CD8-positive, alpha-beta memory T cell (primary cell): ENCODE measurements around the gene SAPCD2. TPM values are rescaled to one million over a fixed set of nuclear protein-coding genes. Genes with fewer than 3 reads are reported as not detected.

Experiments used
- CTCF ChIA-PET: fragments of 350-600 bp; sonication (Branson Sonifier 250); formaldehyde crosslinking; loops from one replicate; lab custom pipeline; 2021; ENCODE audit warnings: antibody characterized with exemption; lab: Charles Lee
- POLR2A ChIA-PET: fragments of 350-600 bp; sonication (Branson Sonifier 250); formaldehyde crosslinking; loops from one replicate; lab custom pipeline; 2021; ENCODE audit warnings: antibody characterized with exemption; lab: Charles Lee
- DNase-seq, 5 donors: peaks; one replicate each; pipeline versions ENCODE4 v3.0.0 to v3.0.0-alpha.2; 2020 to 2022; ENCODE audit warnings: mixed read lengths in 1 of 5
- H3K27ac ChIP-seq: one replicate; pipeline ENCODE4 v1.7.0; 2013; ENCODE audit warnings: low read depth, mild to moderate bottlenecking, low read length, moderate library complexity
- H3K27me3 ChIP-seq: 2 replicates; pipeline ENCODE4 v1.7.0; 2013; ENCODE audit warnings: low read length, mild to moderate bottlenecking; ENCODE audit not compliant: insufficient read depth, poor library complexity, severe bottlenecking
- H3K36me3 ChIP-seq: 2 replicates; pipeline ENCODE4 v1.7.0; 2013; ENCODE audit warnings: mild to moderate bottlenecking, low read length, moderate library complexity; ENCODE audit not compliant: insufficient read depth
- H3K4me1 ChIP-seq: 2 replicates; pipeline ENCODE4 v1.7.0; 2013; ENCODE audit warnings: mild to moderate bottlenecking, low read length, moderate library complexity; ENCODE audit not compliant: insufficient read depth
- H3K4me3 ChIP-seq: 2 replicates; pipeline ENCODE4 v1.7.0; 2013; ENCODE audit warnings: mild to moderate bottlenecking, low read length
- H3K9me3 ChIP-seq: 2 replicates; pipeline ENCODE4 v1.7.0; 2013; ENCODE audit warnings: mild to moderate bottlenecking, low read length
- H3K27ac Mint-ChIP-seq, 8 donors: one replicate each; pipeline ENCODE4 v1.8.0; 2020 to 2021; ENCODE audit warnings: mixed read lengths in 8 of 8, mild to moderate bottlenecking in 6 of 8, inconsistent platforms in 3 of 8, moderate library complexity in 3 of 8
- H3K27me3 Mint-ChIP-seq, 2 donors: one replicate each; pipeline ENCODE4 v1.8.0; 2020 to 2021; ENCODE audit warnings: mixed read lengths in 2 of 2, mild to moderate bottlenecking in 1 of 2, moderate library complexity in 1 of 2
- H3K36me3 Mint-ChIP-seq, 3 donors: one replicate each; pipeline ENCODE4 v1.8.0; 2020 to 2021; ENCODE audit warnings: mixed read lengths in 3 of 3, inconsistent platforms in 1 of 3, mild to moderate bottlenecking in 1 of 3
- H3K4me1 Mint-ChIP-seq, 3 donors: one replicate each; pipeline ENCODE4 v1.8.0; 2020 to 2021; ENCODE audit warnings: mixed read lengths in 3 of 3, inconsistent platforms in 1 of 3, mild to moderate bottlenecking in 1 of 3
- H3K4me3 Mint-ChIP-seq, 7 donors: one replicate each; pipeline ENCODE4 v1.8.0; 2020 to 2021; ENCODE audit warnings: mixed read lengths in 7 of 7, mild to moderate bottlenecking in 6 of 7, moderate library complexity in 4 of 7, inconsistent platforms in 2 of 7
- H3K9me3 Mint-ChIP-seq, 5 donors: one replicate each; pipeline ENCODE4 v1.8.0; 2020 to 2022; ENCODE audit warnings: mixed read lengths in 5 of 5, mild to moderate bottlenecking in 3 of 5, moderate library complexity in 2 of 5, inconsistent platforms in 1 of 5
- polyA plus RNA-seq: library from polyadenylated mRNA; unstranded; fragments of 300-500 nt; fragmentation: Illumina TruSeq; gene quantifications from one replicate; pipeline ENCODE4 v1.2.3, GENCODE V29; 2021
- total RNA-seq, 2 experiments: library from RNA; stranded (reverse); gene quantifications; one replicate each; pipeline ENCODE4 v1.2.3, GENCODE V29; 2021

Gene SAPCD2
- total and polyA plus RNA-seq, 3 experiments from 2014 or later, result 0.15 to 12.7 (median 11.5) TPM

- no peak overlapping the region for H3K4me3 Mint-ChIP-seq
- Histone ChIP-seq H3K4me3 (no peak overlapping the region), H3K9me3 (no peaks in the 10 kb centered on the region), H3K27ac (no peak overlapping the region), H3K4me1 (no peaks in the 10 kb centered on the region), H3K36me3 (no peaks in the 10 kb centered on the region), H3K27me3 (no peaks in the 10 kb centered on the region)
- ChIA-PET CTCF (interaction anchor here (1.4 to 1.5 kb wide), 2 partner anchors 21 to 33 kb away, joined by 3 to 5 read pairs; no protein-coding TSS in a partner anchor), POLR2A (no interaction called here)
- no peak for DNase-seq
- H3K4me1 Mint-ChIP-seq, result no peaks in the 10 kb centered on the region
- no peak overlapping the region for H3K27ac Mint-ChIP-seq
- peaks cover 0 to 58% (median 0%) of the 10 kb centered on the region in 3 donors for H3K36me3 Mint-ChIP-seq
- no peaks in the 10 kb centered on the region for H3K9me3 Mint-ChIP-seq
- H3K27me3 Mint-ChIP-seq, result no peaks in the 10 kb centered on the region
Observed at GRCh38 chr9:137014166-137014565, 56.2 kb downstream of the SAPCD2 start.

GRCh38 chr9:137013571-137013940 lies 56.8 kb downstream of the SAPCD2 start:
- H3K36me3 Mint-ChIP-seq, result peaks cover 0 to 56% (median 0%) of the 10 kb centered on the region in 3 donors
- H3K27ac Mint-ChIP-seq, result no peak overlapping the region
- no peaks in the 10 kb centered on the region for H3K27me3 Mint-ChIP-seq
- Histone ChIP-seq H3K36me3 (no peaks in the 10 kb centered on the region), H3K27ac (no peak overlapping the region), H3K4me3 (no peak overlapping the region), H3K9me3 (no peaks in the 10 kb centered on the region), H3K27me3 (no peaks in the 10 kb centered on the region), H3K4me1 (no peaks in the 10 kb centered on the region)
- H3K4me1 Mint-ChIP-seq, result no peaks in the 10 kb centered on the region
- ChIA-PET CTCF (interaction anchor here (1.5 kb wide), 1 partner anchor 21 kb away, joined by 5 read pairs; no protein-coding TSS in a partner anchor), POLR2A (no interaction called here)
- no peak overlapping the region for H3K4me3 Mint-ChIP-seq
- H3K9me3 Mint-ChIP-seq, result no peaks in the 10 kb centered on the region
- no peak for DNase-seq

DNA sequence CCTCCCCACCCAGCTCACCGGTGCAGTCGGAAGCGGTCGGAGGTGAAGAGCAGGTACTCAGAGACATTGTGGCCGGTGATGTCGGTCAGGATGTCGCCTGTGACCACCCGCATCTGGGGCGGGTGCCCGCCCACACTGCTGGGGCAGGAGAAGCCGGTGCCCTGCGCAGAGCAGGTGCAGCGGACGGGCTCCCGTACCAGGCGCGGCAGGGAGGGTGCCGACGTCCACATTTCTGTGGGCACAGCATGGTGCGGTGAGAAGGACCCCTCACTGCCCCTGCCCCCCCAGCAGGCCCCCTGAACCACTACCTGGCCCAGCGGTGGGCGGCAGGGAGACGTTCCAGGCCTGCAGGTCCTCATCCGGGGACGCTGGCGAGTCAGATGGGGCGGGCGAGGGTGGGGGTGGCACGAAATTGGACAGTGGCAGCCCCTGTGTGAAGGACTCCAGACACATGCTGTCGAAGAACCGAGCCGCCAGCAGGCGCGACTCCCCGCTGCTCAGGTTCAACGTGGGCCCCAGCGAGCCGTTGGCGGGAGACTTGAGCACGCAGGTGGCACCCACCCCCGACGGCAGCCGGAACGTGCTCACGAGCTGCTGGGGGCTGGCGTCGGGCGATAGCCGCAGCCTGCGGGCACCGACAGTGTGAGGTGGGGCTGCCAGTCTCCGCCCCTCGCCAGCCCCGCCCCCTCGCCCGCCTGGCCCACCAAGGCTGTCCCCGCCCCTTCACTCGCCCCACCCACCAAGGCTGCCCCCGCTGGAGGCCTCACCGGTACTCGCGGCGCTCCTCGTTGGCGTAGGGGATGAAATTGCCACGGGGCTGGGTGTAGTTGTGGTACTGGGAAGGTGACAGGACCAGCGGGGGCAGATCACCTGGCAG lies 57.4 kb downstream of the SAPCD2 start:
- H3K27me3 Mint-ChIP-seq, result no peaks in the 10 kb centered on the region
- H3K9me3 ChIP-seq, result no peaks in the 10 kb centered on the region
- no peak overlapping the region for H3K27ac ChIP-seq
- no peaks in the 10 kb centered on the region for H3K9me3 Mint-ChIP-seq
- H3K36me3 Mint-ChIP-seq, result peaks cover 0 to 57% (median 0%) of the 10 kb centered on the region in 3 donors
- H3K27ac Mint-ChIP-seq, result no peak overlapping the region
- no peak overlapping the region for H3K4me3 ChIP-seq
- H3K4me1 Mint-ChIP-seq, result no peaks in the 10 kb centered on the region
- no peaks in the 10 kb centered on the region for H3K4me1 ChIP-seq
- ChIA-PET POLR2A (no interaction called here), CTCF (interaction anchor here (1.1 kb wide), 1 partner anchor 16 kb away, joined by 3 read pairs; no protein-coding TSS in a partner anchor)
- no peaks in the 10 kb centered on the region for H3K27me3 ChIP-seq
- DNase-seq, result no peak
- H3K36me3 ChIP-seq, result no peaks in the 10 kb centered on the region
- no peak overlapping the region for H3K4me3 Mint-ChIP-seq

Other genes starting within 250 kb of the SAPCD2 start
Only the 30 nearest of the 36 such genes appear.
- gene TRAF2, start 184.0 kb downstream of the SAPCD2 start, total RNA-seq, result 10 to 100 TPM; 53.2 to 60.5 TPM
- gene TRAF2, start 184.0 kb downstream of the SAPCD2 start, polyA plus RNA-seq, result 23.1 TPM
- gene FBXW5, start 125.8 kb downstream of the SAPCD2 start, total RNA-seq, result 100 to 1,000 TPM; 104 to 105 TPM
- gene FBXW5, start 125.8 kb downstream of the SAPCD2 start, polyA plus RNA-seq, result 163 TPM
- under 1 TPM in 1 of 2 experiments, not detected in 1; 0.96 TPM for gene C8G, start 125.3 kb downstream of the SAPCD2 start, total RNA-seq
- gene C8G, start 125.3 kb downstream of the SAPCD2 start, polyA plus RNA-seq, result not detected
- gene LCN12, start 118.3 kb downstream of the SAPCD2 start, total RNA-seq, result 1 to 10 TPM in 1 of 2 experiments, under 1 TPM in 1; 0.85 to 1.3 TPM
- not detected for gene LCN12, start 118.3 kb downstream of the SAPCD2 start, polyA plus RNA-seq
- gene PTGDS, start 93.1 kb downstream of the SAPCD2 start, total RNA-seq, result under 1 TPM; 0.24 to 0.49 TPM
- gene PTGDS, start 93.1 kb downstream of the SAPCD2 start, polyA plus RNA-seq, result 5.5 TPM
- gene LCNL1, start 87.6 kb downstream of the SAPCD2 start, total RNA-seq, result under 1 TPM; 0.20 to 0.22 TPM
- 0.16 TPM for gene LCNL1, start 87.6 kb downstream of the SAPCD2 start, polyA plus RNA-seq
- 10 to 100 TPM; 78.4 to 82.2 TPM for gene PAXX, start 78.1 kb downstream of the SAPCD2 start, total RNA-seq
- 156 TPM for gene PAXX, start 78.1 kb downstream of the SAPCD2 start, polyA plus RNA-seq
- gene CLIC3, start 74.0 kb downstream of the SAPCD2 start, total RNA-seq, result 1 to 10 TPM; 3.4 to 4.1 TPM
- 52.1 TPM for gene CLIC3, start 74.0 kb downstream of the SAPCD2 start, polyA plus RNA-seq
- gene ABCA2, start 42.3 kb downstream of the SAPCD2 start, total RNA-seq, result 10 to 100 TPM; 15.9 to 20.7 TPM
- 20.2 TPM for gene ABCA2, start 42.3 kb downstream of the SAPCD2 start, polyA plus RNA-seq
- under 1 TPM; 0.57 to 0.82 TPM for gene FUT7, start 38.5 kb downstream of the SAPCD2 start, total RNA-seq
- 28.7 TPM for gene FUT7, start 38.5 kb downstream of the SAPCD2 start, polyA plus RNA-seq
- 10 to 100 TPM; 24.6 to 27.5 TPM for gene NPDC1, start 24.4 kb downstream of the SAPCD2 start, total RNA-seq
- 38.4 TPM for gene NPDC1, start 24.4 kb downstream of the SAPCD2 start, polyA plus RNA-seq
- gene ENTPD2, start 16.5 kb downstream of the SAPCD2 start, total RNA-seq, result not detected
- gene ENTPD2, start 16.5 kb downstream of the SAPCD2 start, polyA plus RNA-seq, result not detected
- 10 to 100 TPM; 15.3 to 15.5 TPM for gene UAP1L1, start 7.0 kb upstream of the SAPCD2 start, total RNA-seq
- 4.6 TPM for gene UAP1L1, start 7.0 kb upstream of the SAPCD2 start, polyA plus RNA-seq
- 10 to 100 TPM; 31.9 to 32.7 TPM for gene MAN1B1, start 16.4 kb upstream of the SAPCD2 start, total RNA-seq
- gene MAN1B1, start 16.4 kb upstream of the SAPCD2 start, polyA plus RNA-seq, result 39.3 TPM
- gene DPP7, start 44.2 kb upstream of the SAPCD2 start, total RNA-seq, result 100 to 1,000 TPM; 294 to 308 TPM
- 158 TPM for gene DPP7, start 44.2 kb upstream of the SAPCD2 start, polyA plus RNA-seq
- not detected for gene GRIN1, start 68.6 kb upstream of the SAPCD2 start, total RNA-seq
- not detected for gene GRIN1, start 68.6 kb upstream of the SAPCD2 start, polyA plus RNA-seq
- not detected for gene LRRC26, start 99.5 kb upstream of the SAPCD2 start, total RNA-seq
- gene LRRC26, start 99.5 kb upstream of the SAPCD2 start, polyA plus RNA-seq, result not detected
- gene TMEM210, start 101.5 kb upstream of the SAPCD2 start, total RNA-seq, result not detected
- not detected for gene TMEM210, start 101.5 kb upstream of the SAPCD2 start, polyA plus RNA-seq
- 10 to 100 TPM; 50.2 to 57.0 TPM for gene ANAPC2, start 118.0 kb upstream of the SAPCD2 start, total RNA-seq
- 5.4 TPM for gene ANAPC2, start 118.0 kb upstream of the SAPCD2 start, polyA plus RNA-seq
- gene SSNA1, start 118.1 kb upstream of the SAPCD2 start, total RNA-seq, result 100 to 1,000 TPM; 114 to 118 TPM
- 138 TPM for gene SSNA1, start 118.1 kb upstream of the SAPCD2 start, polyA plus RNA-seq
- 10 to 100 TPM; 14.1 to 15.1 TPM for gene TPRN, start 130.2 kb upstream of the SAPCD2 start, total RNA-seq
- gene TPRN, start 130.2 kb upstream of the SAPCD2 start, polyA plus RNA-seq, result 0.76 TPM
- gene TMEM203, start 135.1 kb upstream of the SAPCD2 start, total RNA-seq, result 10 to 100 TPM; 51.5 to 53.9 TPM
- gene TMEM203, start 135.1 kb upstream of the SAPCD2 start, polyA plus RNA-seq, result 134 TPM
- gene NDOR1, start 135.1 kb upstream of the SAPCD2 start, total RNA-seq, result 10 to 100 TPM; 45.1 to 47.4 TPM
- 9.9 TPM for gene NDOR1, start 135.1 kb upstream of the SAPCD2 start, polyA plus RNA-seq
- 1 to 10 TPM; 2.7 to 3.3 TPM for gene RNF208, start 151.7 kb upstream of the SAPCD2 start, total RNA-seq
- gene RNF208, start 151.7 kb upstream of the SAPCD2 start, polyA plus RNA-seq, result not detected
- gene CYSRT1, start 154.6 kb upstream of the SAPCD2 start, total RNA-seq, result under 1 TPM; 0.58 to 0.66 TPM
- gene CYSRT1, start 154.6 kb upstream of the SAPCD2 start, polyA plus RNA-seq, result 0.32 TPM
- gene RNF224, start 156.9 kb upstream of the SAPCD2 start, total RNA-seq, result not detected
- not detected for gene RNF224, start 156.9 kb upstream of the SAPCD2 start, polyA plus RNA-seq
- not detected for gene SLC34A3, start 160.3 kb upstream of the SAPCD2 start, total RNA-seq
- gene SLC34A3, start 160.3 kb upstream of the SAPCD2 start, polyA plus RNA-seq, result not detected
- 100 to 1,000 TPM; 322 to 331 TPM for gene TUBB4B, start 170.7 kb upstream of the SAPCD2 start, total RNA-seq
- 64.6 TPM for gene TUBB4B, start 170.7 kb upstream of the SAPCD2 start, polyA plus RNA-seq
- under 1 TPM; 0.27 to 0.28 TPM for gene STPG3, start 180.7 kb upstream of the SAPCD2 start, total RNA-seq
- not detected for gene STPG3, start 180.7 kb upstream of the SAPCD2 start, polyA plus RNA-seq
- gene NELFB, start 184.8 kb upstream of the SAPCD2 start, total RNA-seq, result 10 to 100 TPM; 67.5 to 72.0 TPM
- 34.8 TPM for gene NELFB, start 184.8 kb upstream of the SAPCD2 start, polyA plus RNA-seq